HFFc6 (cell line): ENCODE measurements around the gene MAPKAPK3. TPM values are rescaled to one million over a fixed set of nuclear protein-coding genes. Genes with fewer than 3 reads are reported as not detected.

Source experiments
- DNase-seq: peaks from one replicate; pipeline ENCODE4 v3.0.0-alpha.2; 2018
- H3K27ac Mint-ChIP-seq: 2 replicates; pipeline ENCODE4 v1.8.0; 2020; ENCODE audit warnings: mild to moderate bottlenecking, mixed read lengths
- H3K27me3 Mint-ChIP-seq: 2 replicates; pipeline ENCODE4 v1.8.0; 2021; ENCODE audit warnings: mild to moderate bottlenecking, moderate library complexity, mixed read lengths; ENCODE audit not compliant: insufficient read depth
- H3K36me3 Mint-ChIP-seq: 2 replicates; pipeline ENCODE4 v1.8.0; 2021; ENCODE audit warnings: low read depth, mixed read lengths
- H3K4me1 Mint-ChIP-seq: 2 replicates; pipeline ENCODE4 v1.8.0; 2020; ENCODE audit warnings: low read depth, mixed read lengths
- H3K4me3 Mint-ChIP-seq: 2 replicates; pipeline ENCODE4 v1.8.0; 2020; ENCODE audit warnings: mild to moderate bottlenecking, moderate library complexity, mixed read lengths
- H3K9me3 Mint-ChIP-seq: 2 replicates; pipeline ENCODE4 v1.8.0; 2020; ENCODE audit warnings: mild to moderate bottlenecking, mixed read lengths
- CTCF ChIP-seq: fragments of 200-600 bp; sonication (generic); IDR thresholded peaks from 2 replicates; pipeline ENCODE4 v1.5.0; 2021; ENCODE audit warnings: antibody characterized with exemption, mild to moderate bottlenecking
- total RNA-seq, 6 experiments: library from RNA; stranded (reverse); fragmentation: NEBNext Ultra II Directional; extraction: Animal tissue kit (Norgen Biotek cat#: 25700); gene quantifications; 2 replicates in 1 of 6; 3 replicates in 5 of 6; pipeline ENCODE4 v1.2.3, GENCODE V29; 2021

MAPKAPK3 gene
- total RNA-seq, 6 experiments from 2014 or later = 60.5 to 65.5 (median 62.8) TPM

- H3K9me3 Mint-ChIP-seq = no peaks in the 10 kb centered on the region
- no peaks in the 10 kb centered on the region; the same call in 1 of the 2 replicates for H3K36me3 Mint-ChIP-seq
- H3K4me1 Mint-ChIP-seq = peaks cover 30% of the 10 kb centered on the region
- H3K4me3 Mint-ChIP-seq = no peak overlapping the region
- TF ChIP-seq CTCF = no peak
- no peak for DNase-seq
- peaks cover 22% of the 10 kb centered on the region for H3K27me3 Mint-ChIP-seq
- no peak overlapping the region for H3K27ac Mint-ChIP-seq
Observed at GRCh38 chr3:50672656-50673055, 55.7 kb downstream of the MAPKAPK3 start.

DNA sequence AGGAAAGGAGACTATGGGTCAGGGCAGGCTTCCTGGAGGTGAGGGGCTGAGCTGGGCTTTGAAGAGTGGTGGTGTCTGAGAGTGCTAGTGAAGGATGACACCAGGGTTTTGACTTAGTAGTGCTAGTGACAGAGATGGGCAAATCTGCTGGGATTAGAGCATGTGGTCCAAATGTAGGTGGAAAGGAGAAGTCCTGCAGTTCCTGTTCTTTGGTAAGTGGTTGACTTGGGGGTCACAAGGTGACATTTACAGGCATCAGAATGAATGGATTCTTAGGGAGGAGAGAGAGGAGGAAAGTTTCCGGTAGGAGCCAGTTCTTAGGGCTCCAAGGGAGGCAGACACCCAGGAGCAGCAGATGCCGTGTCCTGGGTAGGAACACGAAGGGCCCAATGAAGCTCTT is 57.0 kb downstream of the MAPKAPK3 start:
- no peak overlapping the region for H3K27ac Mint-ChIP-seq
- H3K9me3 Mint-ChIP-seq = no peaks in the 10 kb centered on the region
- peaks cover 22% of the 10 kb centered on the region for H3K27me3 Mint-ChIP-seq

DNA sequence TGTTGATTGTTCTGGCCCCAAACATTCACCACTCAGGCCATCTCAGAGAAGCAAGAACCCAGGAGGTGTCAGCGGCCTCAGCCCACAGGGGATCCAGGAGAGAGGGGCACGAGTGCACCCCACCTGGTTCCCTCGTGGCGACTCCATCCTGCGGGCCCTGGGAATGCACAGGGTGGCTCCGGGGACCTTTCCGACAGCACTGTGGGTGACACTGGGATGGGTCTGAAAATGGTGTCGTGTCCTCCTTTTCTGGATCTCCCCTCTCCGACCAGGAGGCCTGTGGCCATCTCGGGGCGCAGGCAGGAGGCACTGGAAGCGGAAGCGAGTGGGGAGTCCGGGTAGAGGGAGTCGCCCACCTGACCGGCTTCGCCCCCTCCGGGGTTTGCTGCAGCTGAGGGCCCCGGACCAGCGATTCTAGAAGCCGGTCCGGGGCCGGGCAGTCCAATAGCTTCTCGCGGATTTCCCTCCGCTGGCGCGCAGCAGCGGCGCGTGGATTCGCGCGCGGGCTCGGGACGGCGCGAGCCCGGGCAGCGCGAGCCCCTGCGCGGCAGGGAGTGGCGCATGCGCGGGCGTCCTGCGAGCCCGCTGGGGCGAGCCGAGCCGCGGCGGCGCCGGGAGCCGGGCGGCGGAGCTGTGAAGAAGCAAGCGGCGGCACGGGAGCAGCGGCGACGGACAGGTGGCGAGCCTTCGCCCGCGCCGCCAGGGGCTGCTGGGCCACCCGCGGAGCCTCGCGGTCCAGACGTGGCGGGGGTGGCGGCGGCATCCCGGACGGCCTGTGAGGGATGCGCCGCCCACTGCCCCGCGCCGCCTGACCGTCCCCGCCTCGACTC is 57.6 kb downstream of the MAPKAPK3 start, which contains the start of gene DOCK3:
DOCK3 (plus strand) TSS at position 579 of the 830 bp plus-strand sequence. CDS start 337 bp downstream, outside the sequence.
- Mint-ChIP-seq H3K27ac (no peak within 1 kb of the TSS), H3K27me3 (peaks cover 22% of the 10 kb centered on the region), H3K36me3 (no peaks in the 10 kb centered on the region; the same call in 1 of the 2 replicates)

More for the DNA sequence above, 57.0 kb downstream of the MAPKAPK3 start:
- Mint-ChIP-seq H3K36me3 (no peaks in the 10 kb centered on the region; the same call in 1 of the 2 replicates), H3K4me1 (peaks cover 30% of the 10 kb centered on the region), H3K4me3 (peak overlapping the region; percentile 31)
- no peak for DNase-seq
- TF ChIP-seq CTCF = no peak

GRCh38 chr3:50675179-50676030 is 58.5 kb downstream of the MAPKAPK3 start:
- no peaks in the 10 kb centered on the region; the same call in 1 of the 2 replicates for H3K36me3 Mint-ChIP-seq
- no peak overlapping the region for H3K27ac Mint-ChIP-seq
- peak overlapping the region; percentile 65 for H3K4me3 Mint-ChIP-seq
- peaks cover 22% of the 10 kb centered on the region for H3K27me3 Mint-ChIP-seq
- no peak for DNase-seq
- peaks cover 27% of the 10 kb centered on the region for H3K4me1 Mint-ChIP-seq
- peak; percentile 71 for TF ChIP-seq CTCF
- no peaks in the 10 kb centered on the region for H3K9me3 Mint-ChIP-seq

More for the DNA sequence above, 57.6 kb downstream of the MAPKAPK3 start, which contains the start of gene DOCK3:
- H3K9me3 Mint-ChIP-seq = no peaks in the 10 kb centered on the region
- peaks cover 30% of the 10 kb centered on the region for H3K4me1 Mint-ChIP-seq
- no peak for TF ChIP-seq CTCF
- peak within 1 kb of the TSS; percentile 65 for H3K4me3 Mint-ChIP-seq
- no peak for DNase-seq

GRCh38 chr3:50676031-50676705 is 59.2 kb downstream of the MAPKAPK3 start:
- no peak for DNase-seq
- Mint-ChIP-seq H3K4me3 (no peak overlapping the region), H3K4me1 (peaks cover 20% of the 10 kb centered on the region), H3K27me3 (peaks cover 25% of the 10 kb centered on the region), H3K36me3 (no peaks in the 10 kb centered on the region; the same call in 1 of the 2 replicates), H3K9me3 (no peaks in the 10 kb centered on the region), H3K27ac (no peak overlapping the region)
- no peak for TF ChIP-seq CTCF
